HepG2 (cell line): ENCODE results near the gene PTPN20. TPM values are rescaled to one million over a fixed set of nuclear protein-coding genes. Genes with fewer than 3 reads are reported as not detected.
"Not testable (repeated sequence)": the region's sequence is repeated elsewhere in the genome, so short reads cannot be mapped to it uniquely, and the experiment has no call there.

Source experiments
- ATAC-seq: fragments of 200-7000 bp; cut with Tn5 transposase; 3 replicates; pipeline ENCODE4 v1.9.1; 2020; ENCODE audit warnings: mild to moderate bottlenecking, moderate library complexity
- BruUV-seq: library from RNA; stranded (reverse); fragments of 400-500 nt; replicated peaks from 2 replicates; lab custom pipeline; 2021; lab: Mats Ljungman, UMichigan
- CTCF ChIA-PET: fragments of 300-600 bp; formaldehyde crosslinking; extraction: SDS; loops from one replicate; lab custom pipeline; 2021; ENCODE audit warnings: low total read pairs, inconsistent platforms, low intra/inter-chr PET ratio; lab: Yijun Ruan, JAX
- POLR2A ChIA-PET: fragments of 350-600 bp; sonication (Branson Sonifier 250); formaldehyde crosslinking; loops from one replicate; lab custom pipeline; 2020; ENCODE audit warnings: antibody characterized with exemption, inconsistent platforms; lab: Yijun Ruan, JAX
- DNase-seq: peaks from one replicate; pipeline ENCODE4 v3.0.0-alpha.2; 2015; ENCODE audit warnings: low spot score
- FAIRE-seq: peaks from 3 replicates; lab custom pipeline; 2011; peaks lifted over from hg19 to GRCh38; lab: Jason Lieb, UNC
- H2AFZ ChIP-seq: one replicate; pipeline ENCODE4 v1.6.1; 2011; ENCODE audit warnings: low read length, inconsistent platforms
- H3K27ac ChIP-seq: fragments of 300-600 bp; 3 replicates; pipeline ENCODE4 v1.8.0; 2011; ENCODE audit warnings: mixed run types, mild to moderate bottlenecking, mixed read lengths, low read length, inconsistent platforms; ENCODE audit not compliant: insufficient read depth; ENCODE audit errors: extremely low read length
- H3K27me3 ChIP-seq, 2 experiments: fragments of 200-600 bp in 1 of 2; 2 replicates in 1 of 2; 3 replicates in 1 of 2; pipeline versions ENCODE4 v1.6.0 to v1.8.0; 2011; ENCODE audit warnings: low read length in 2 of 2, mild to moderate bottlenecking in 2 of 2, moderate library complexity in 2 of 2, inconsistent platforms in 1 of 2; ENCODE audit not compliant: insufficient read depth in 2 of 2, control insufficient read depth in 1 of 2
- H3K36me3 ChIP-seq, 2 experiments: fragments of 200-600 bp in 1 of 2; replicated peaks in 1 of 2; 2 replicates in 1 of 2; 3 replicates in 1 of 2; pipeline versions ENCODE4 v1.5.1 to v1.8.0; 2011; ENCODE audit warnings: low read length in 2 of 2, inconsistent platforms in 1 of 2; ENCODE audit not compliant: insufficient read depth in 2 of 2, control insufficient read depth in 1 of 2
- H3K4me1 ChIP-seq: 2 replicates; pipeline ENCODE4 v1.5.1; 2012; ENCODE audit warnings: low read length, inconsistent platforms; ENCODE audit not compliant: insufficient read depth
- H3K4me2 ChIP-seq: 2 replicates; pipeline ENCODE4 v1.6.0; 2011; ENCODE audit warnings: low read depth, low read length, inconsistent platforms
- H3K4me3 ChIP-seq, 3 experiments: fragments of 200-600 bp in 1 of 3; sonication (generic), shearing (Covaris generic) in 1 of 3; replicated peaks in 1 of 3; 2 replicates each; pipeline ENCODE4 v1.5.1; 2011 to 2016; ENCODE audit warnings: low read length in 3 of 3, inconsistent platforms in 2 of 3, low read depth in 2 of 3, mild to moderate bottlenecking in 2 of 3, control low read depth in 1 of 3, mixed read lengths in 1 of 3; ENCODE audit not compliant: insufficient read depth in 1 of 3
- H3K79me2 ChIP-seq: one replicate; pipeline ENCODE4 v1.6.1; 2011; ENCODE audit warnings: low read length, inconsistent platforms; ENCODE audit not compliant: insufficient read depth
- H3K9ac ChIP-seq: 2 replicates; pipeline ENCODE4 v1.6.0; 2011; ENCODE audit warnings: mild to moderate bottlenecking, low read depth, low read length, inconsistent platforms; ENCODE audit not compliant: insufficient read depth
- H3K9me3 ChIP-seq: 2 replicates; pipeline ENCODE4 v1.5.1; 2012; ENCODE audit warnings: mild to moderate bottlenecking, low read length
- H4K20me1 ChIP-seq: 2 replicates; pipeline ENCODE4 v1.6.0; 2011; ENCODE audit warnings: inconsistent platforms, mild to moderate bottlenecking, low read length, moderate library complexity; ENCODE audit not compliant: insufficient read depth
- WGBS: methylation state at CpG from one replicate; pipeline ENCODE4 v1.1.6; 2017; ENCODE audit warnings: low lambda C conversion rate; 5-methylcytosine and 5-hydroxymethylcytosine counted together
- in situ Hi-C: cut with HindIII; loops from 2 replicates; pipeline ENCODE4 v1.10.0; 2017; ENCODE audit warnings: low pct_unique_long_range_greater_than_20kb; ENCODE audit not compliant: extremely low pct_ligation_motif_present
- intact Hi-C: fragments of 100-400 bp; cut with micrococcal nuclease; formaldehyde crosslinking; loops from one replicate; pipeline ENCODE4 v1.10.0; 2022; ENCODE audit not compliant: unreplicated experiment
- polyA plus RNA-seq, 8 experiments: library from polyadenylated mRNA; depleted of rRNA in 3 of 8; stranded (reverse) in 7 of 8; unstranded in 1 of 8; fragments of >200 nt; fragmentation: Illumina TruSeq in 4 of 8; extraction: Trizol in 4 of 8; gene quantifications; 2 replicates each; pipeline versions ENCODE4 v1.2.1 to v1.2.3, GENCODE V29; 2011 to 2016; ENCODE audit warnings: low read depth in 4 of 8, missing spikeins in 1 of 8, mixed read lengths in 1 of 8; ENCODE audit not compliant: insufficient read depth in 1 of 8
- total RNA-seq, 5 experiments: library from RNA; depleted of rRNA; stranded (reverse); fragments of >200 nt; fragmentation: Illumina TruSeq; extraction: Trizol; gene quantifications; 2 replicates each; pipeline ENCODE4 v1.2.3, GENCODE V29; 2016; ENCODE audit warnings: low read depth in 1 of 5

PTPN20 gene
- total and polyA plus RNA-seq, 2 of the 13 experiments (the other 11 are each of a cell fraction or from before 2014, with no cell fraction given): not detected

GRCh38 chr10:46967013-46967412 is 55.8 kb downstream of the PTPN20 start:
- ATAC-seq, H4K20me1 ChIP-seq, H3K79me2 ChIP-seq, FAIRE-seq, H2AFZ ChIP-seq, H3K27ac ChIP-seq, POLR2A ChIA-PET, H3K4me1 ChIP-seq, in situ Hi-C loops, H3K9me3 ChIP-seq, BruUV-seq, H3K9ac ChIP-seq, H3K27me3 ChIP-seq, H3K4me3 ChIP-seq, H3K36me3 ChIP-seq, H3K4me2 ChIP-seq, DNase-seq, intact Hi-C loops, CTCF ChIA-PET: not testable (repeated sequence)
- WGBS: no CpG with 5 or more reads among the region's 2 CpGs

- H4K20me1 ChIP-seq, H2AFZ ChIP-seq, BruUV-seq, H3K27me3 ChIP-seq, H3K9ac ChIP-seq, H3K9me3 ChIP-seq, H3K27ac ChIP-seq, DNase-seq, POLR2A ChIA-PET, ATAC-seq, FAIRE-seq, CTCF ChIA-PET, H3K79me2 ChIP-seq, H3K4me3 ChIP-seq, H3K36me3 ChIP-seq, H3K4me1 ChIP-seq, H3K4me2 ChIP-seq, in situ Hi-C loops, intact Hi-C loops: not testable (repeated sequence)
- WGBS: no CpG with 5 or more reads among the region's 2 CpGs
Observed at GRCh38 chr10:46980223-46980622, 69.0 kb downstream of the PTPN20 start.

- H3K36me3 ChIP-seq, FAIRE-seq, H3K4me1 ChIP-seq, H3K79me2 ChIP-seq, H4K20me1 ChIP-seq, H3K4me3 ChIP-seq, H2AFZ ChIP-seq, H3K27me3 ChIP-seq, DNase-seq, H3K4me2 ChIP-seq, in situ Hi-C loops, intact Hi-C loops, H3K9ac ChIP-seq, H3K9me3 ChIP-seq, BruUV-seq, POLR2A ChIA-PET, CTCF ChIA-PET, H3K27ac ChIP-seq: not testable (repeated sequence)
- WGBS: no CpG with 5 or more reads among the region's 10 CpGs
- peak; percentile 99 for ATAC-seq
Observed at GRCh38 chr10:46987233-46987924, 76.2 kb downstream of the PTPN20 start.
